K562 (cell line): ENCODE data around the gene RSBN1L. TPM values are rescaled to one million over a fixed set of nuclear protein-coding genes. Genes with fewer than 3 reads are reported as not detected.

Experiments
- ATAC-seq: fragments of 200-7000 bp; cut with Tn5 transposase; 3 replicates; pipeline ENCODE4 v1.9.1; 2020; ENCODE audit warnings: moderate library complexity
- BruUV-seq: library from RNA; stranded (reverse); fragments of 400-500 nt; replicated peaks from 2 replicates; lab custom pipeline; 2021; lab: Mats Ljungman, UMichigan
- CTCF ChIA-PET: fragments of 300-600 bp; formaldehyde crosslinking; extraction: SDS; loops from one replicate; lab custom pipeline; 2021; ENCODE audit warnings: low intra/inter-chr PET ratio; lab: Yijun Ruan, JAX
- POLR2A ChIA-PET: fragments of 300-600, 350-650 bp; sonication (Branson Sonifier 250); formaldehyde crosslinking; extraction: SDS; loops from one replicate; lab custom pipeline; 2021; ENCODE audit warnings: antibody characterized with exemption, inconsistent platforms; lab: Yijun Ruan, JAX
- DNase-seq, 4 experiments: peaks; one replicate each; pipeline versions ENCODE4 v3.0.0 to v3.0.0-alpha.2; 2011 to 2018; ENCODE audit warnings: low spot score in 3 of 4, mixed read lengths in 3 of 4; ENCODE audit errors: extremely low read depth in 1 of 4
- FAIRE-seq: peaks from 2 replicates; lab custom pipeline; 2011; peaks lifted over from hg19 to GRCh38; lab: Jason Lieb, UNC
- H2AFZ ChIP-seq: 2 replicates; pipeline ENCODE4 v1.6.0; 2011; ENCODE audit warnings: low read depth, low read length, control low read depth, inconsistent platforms
- H3K27ac ChIP-seq: fragments of 200-600 bp; 3 replicates; pipeline ENCODE4 v1.8.0; 2011; ENCODE audit warnings: low read depth, mild to moderate bottlenecking, control low read depth, inconsistent platforms, low read length, moderate library complexity, mixed read lengths; ENCODE audit errors: extremely low read depth
- H3K27me3 ChIP-seq, 2 experiments: fragments of 300-600 bp in 1 of 2; 2 replicates in 1 of 2; 3 replicates in 1 of 2; pipeline versions ENCODE4 v1.6.0 to v1.8.0; 2011; ENCODE audit warnings: inconsistent platforms in 2 of 2, low read length in 2 of 2, mild to moderate bottlenecking in 1 of 2, mixed read lengths in 1 of 2, moderate library complexity in 1 of 2; ENCODE audit not compliant: control insufficient read depth in 2 of 2, insufficient read depth in 2 of 2
- H3K36me3 ChIP-seq: fragments of 300-600 bp; 3 replicates; pipeline ENCODE4 v1.8.0; 2011; ENCODE audit warnings: mild to moderate bottlenecking, low read length, inconsistent platforms; ENCODE audit not compliant: control insufficient read depth, insufficient read depth
- H3K4me1 ChIP-seq, 2 experiments: fragments of 200-600 bp in 1 of 2; replicated peaks in 1 of 2; 2 replicates in 1 of 2; 3 replicates in 1 of 2; pipeline versions ENCODE4 v1.5.1 to v1.8.0; 2011; ENCODE audit warnings: inconsistent platforms in 2 of 2, low read length in 2 of 2, mild to moderate bottlenecking in 1 of 2, mixed read lengths in 1 of 2, moderate library complexity in 1 of 2; ENCODE audit not compliant: control insufficient read depth in 2 of 2, insufficient read depth in 2 of 2
- H3K4me2 ChIP-seq: 2 replicates; pipeline ENCODE4 v1.6.1; 2011; ENCODE audit warnings: low read length, control low read depth, inconsistent platforms, mixed read lengths; ENCODE audit not compliant: insufficient read depth
- H3K4me3 ChIP-seq: fragments of 200-600 bp; sonication (generic), shearing (Covaris generic); 2 replicates; pipeline ENCODE4 v1.5.1; 2016; ENCODE audit warnings: control low read depth, inconsistent platforms
- H3K79me2 ChIP-seq: fragments of 200-600 bp; 3 replicates; pipeline ENCODE4 v1.8.0; 2011; ENCODE audit warnings: low read length, inconsistent platforms; ENCODE audit not compliant: control insufficient read depth, insufficient read depth
- H3K9ac ChIP-seq, 2 experiments: 2 replicates each; pipeline versions ENCODE4 v1.6.0 to v1.6.1; 2011; ENCODE audit warnings: low read depth in 2 of 2, low read length in 2 of 2, control low read depth in 1 of 2, inconsistent platforms in 1 of 2, mild to moderate bottlenecking in 1 of 2, mixed read lengths in 1 of 2; ENCODE audit not compliant: insufficient read depth in 1 of 2
- H3K9me1 ChIP-seq: one replicate; pipeline ENCODE4 v1.6.0; 2011; ENCODE audit warnings: inconsistent platforms, mild to moderate bottlenecking, low read length, moderate library complexity; ENCODE audit not compliant: control insufficient read depth, insufficient read depth
- H3K9me3 ChIP-seq: replicated peaks from 2 replicates; pipeline ENCODE4 v1.5.1; 2011; ENCODE audit warnings: low read depth, low read length, inconsistent platforms; ENCODE audit not compliant: control insufficient read depth, insufficient read depth
- H4K20me1 ChIP-seq: replicated peaks from 2 replicates; pipeline ENCODE4 v1.6.1; 2011; ENCODE audit warnings: low read length, inconsistent platforms, mixed read lengths; ENCODE audit not compliant: control insufficient read depth, insufficient read depth
- CBFA2T2 ChIP-seq: fragments of 450-650 bp; conservative IDR thresholded peaks from 2 replicates; pipeline ENCODE4 v1.6.1; 2017; ENCODE audit warnings: mild to moderate bottlenecking
- EHMT2 ChIP-seq: fragments of 450-650 bp; IDR thresholded peaks from 2 replicates; pipeline ENCODE4 v1.6.1; 2018; ENCODE audit warnings: antibody characterized with exemption
- FUS ChIP-seq: fragments of 200-400 bp; formaldehyde crosslinking; optimal IDR thresholded peaks from 2 replicates; pipeline ENCODE3; 2017; ENCODE audit warnings: low read depth, low read length
- L3MBTL2 ChIP-seq: fragments of 450-650 bp; IDR thresholded peaks from 2 replicates; pipeline ENCODE4 v1.6.1; 2016; ENCODE audit warnings: mild to moderate bottlenecking, moderate library complexity
- MECOM ChIP-seq: fragments of 250-450 bp; sonication (Bioruptor Pico); IDR thresholded peaks from 2 replicates; pipeline ENCODE4 v1.8.0; 2022; ENCODE audit warnings: inconsistent platforms
- MIER1 ChIP-seq: fragments of 450-650 bp; IDR thresholded peaks from 2 replicates; pipeline ENCODE4 v1.6.1; 2016; ENCODE audit warnings: antibody characterized with exemption, mild to moderate bottlenecking, low read depth
- NR2F6 ChIP-seq: fragments of 450-650 bp; formaldehyde crosslinking; IDR thresholded peaks from 2 replicates; pipeline ENCODE4 v1.4.0; 2020; ENCODE audit warnings: mild to moderate bottlenecking
- YY1 ChIP-seq, 3 experiments: IDR thresholded peaks; 2 replicates each; pipeline ENCODE4 v1.6.1; 2011; ENCODE audit warnings: low read length in 2 of 3, mild to moderate bottlenecking in 2 of 3, moderate library complexity in 2 of 3, borderline replicate concordance in 1 of 3, control low read depth in 1 of 3, low read depth in 1 of 3; ENCODE audit not compliant: insufficient read depth in 3 of 3, insufficient replicate concordance in 2 of 3, control insufficient read depth in 1 of 3, insufficient read length in 1 of 3; ENCODE audit errors: extremely low read depth in 1 of 3
- ZNF133 ChIP-seq: fragments of 250-450 bp; sonication (Bioruptor Pico); IDR thresholded peaks from 2 replicates; pipeline ENCODE4 v1.4.0; 2020; ENCODE audit warnings: mild to moderate bottlenecking
- ZNF695 ChIP-seq: fragments of 450-650 bp; formaldehyde crosslinking; IDR thresholded peaks from 2 replicates; pipeline ENCODE4 v1.4.0; 2020; ENCODE audit warnings: mild to moderate bottlenecking, moderate library complexity
- WGBS: fragments of 100-300 bp; shearing (Covaris generic); methylation state at CpG from one replicate; pipeline ENCODE4 v1.1.6; 2016; ENCODE audit warnings: low coverage, mixed read lengths; ENCODE audit not compliant: insufficient coverage; ENCODE audit errors: missing lambda C conversion rate; 5-methylcytosine and 5-hydroxymethylcytosine counted together
- in situ Hi-C: fragments of 300-500 bp; cut with MboI; formaldehyde crosslinking; loops from 4 replicates; pipeline ENCODE4 v1.15.0; 2018; ENCODE audit warnings: inconsistent platforms, mixed read lengths
- intact Hi-C: fragments of 100-400 bp; cut with micrococcal nuclease; formaldehyde crosslinking; loops from 2 replicates; pipeline ENCODE4 v1.14.2; 2022
- polyA plus RNA-seq, 8 experiments: library from polyadenylated mRNA; depleted of rRNA in 4 of 8; stranded (reverse) in 5 of 8; unstranded in 3 of 8; fragments of >200 nt; fragmentation: Nextera tagmentation in 2 of 8; fragmentation: Illumina TruSeq in 1 of 8; extraction: Ambion mirVana in 2 of 8; extraction: Trizol in 1 of 8; gene quantifications; 2 replicates each; pipeline versions ENCODE4 v1.2.1 to v1.2.3, GENCODE V29; 2011 to 2014; ENCODE audit warnings: inconsistent platforms in 1 of 8, missing spikeins in 1 of 8
- total RNA-seq, 7 experiments: library from RNA; depleted of rRNA in 6 of 7; stranded (reverse); fragments of >200 nt in 6 of 7; fragmentation: Illumina TruSeq in 2 of 7; extraction: Trizol in 2 of 7; gene quantifications; 2 replicates each; pipeline versions ENCODE4 v1.2.1 to v1.2.3, GENCODE V29; 2011 to 2021; ENCODE audit warnings: low replicate concordance in 1 of 7
- TF ChIP-seq, protein P1 (sequence below), 2 experiments: fragments of 450-650 bp; formaldehyde crosslinking in 1 of 2; IDR thresholded peaks; 2 replicates each; pipeline versions ENCODE4 v1.4.0 to v1.6.1; 2014 to 2020; ENCODE audit warnings: mild to moderate bottlenecking in 2 of 2, borderline replicate concordance in 1 of 2, low read depth in 1 of 2
- TF ChIP-seq, protein P2 (sequence below): fragments of 450-650 bp; IDR thresholded peaks from 2 replicates; pipeline ENCODE4 v1.6.1; 2016; ENCODE audit warnings: mild to moderate bottlenecking

Gene RSBN1L
- total and polyA plus RNA-seq, 9 of the 15 experiments (the other 6 are each of a cell fraction or from before 2014, with no cell fraction given), result 6.2 to 35.2 (median 20.1) TPM

DNA sequence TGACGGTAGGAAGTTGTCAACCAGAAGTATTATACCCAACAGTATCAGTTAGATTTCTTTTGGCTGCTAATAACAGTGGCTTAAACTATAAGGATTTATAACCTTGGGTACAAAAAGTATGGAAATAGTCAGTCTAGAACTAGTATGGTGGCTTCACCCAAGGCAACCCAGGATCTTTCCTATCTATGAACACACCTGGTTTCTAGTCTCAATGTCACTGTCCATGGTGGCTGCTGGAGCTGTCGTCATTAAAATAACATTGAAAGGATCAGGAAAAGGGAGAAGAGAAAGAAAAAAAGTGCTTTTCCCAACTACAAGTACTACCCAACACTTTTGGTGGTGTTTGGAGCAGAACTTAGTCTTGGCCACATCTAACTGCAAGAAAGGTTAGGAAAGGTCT, 130.0 kb downstream of the RSBN1L start:
- DNase-seq (peak; percentile 51 to 58 (median 54)), FAIRE-seq (peak; percentile 44), ATAC-seq (peak; percentile 20; the same call in 1 of the 3 replicates)
- peaks cover 15 to 36% of the 10 kb centered on the region in 2 experiments; a peak in 4 of 5 replicates for H3K4me1 ChIP-seq
- POLR2A ChIA-PET, result interaction anchor here (1.0 to 1.2 kb wide), 3 partner anchors 8 to 11 kb away, joined by 3 to 6 read pairs (median 4); no protein-coding TSS in a partner anchor
- H3K27ac ChIP-seq, result peak overlapping the region; percentile 12; the same call in 1 of the 3 replicates
- peaks cover 4% of the 10 kb centered on the region; the same call in 1 of the 2 replicates for H3K9me3 ChIP-seq
- H3K4me2 ChIP-seq, result no peak overlapping the region
- CTCF ChIA-PET, result no interaction called here
- intact Hi-C loops, result no loop called here
- no peaks in the 10 kb centered on the region for H3K27me3 ChIP-seq
- no peaks in the 10 kb centered on the region for H3K9me1 ChIP-seq
- H3K4me3 ChIP-seq, result no peak overlapping the region
- WGBS, result 19% methylated on average over 2 of the region's 2 CpGs
- H3K79me2 ChIP-seq, result peaks cover 93% of the 10 kb centered on the region
- H4K20me1 ChIP-seq, result peaks cover 7% of the 10 kb centered on the region
- no peak overlapping the region for H2AFZ ChIP-seq
- BruUV-seq, result no TSS peak
- no peak overlapping the region for H3K9ac ChIP-seq
- in situ Hi-C loops, result no loop called here
- H3K36me3 ChIP-seq, result peaks cover 4% of the 10 kb centered on the region; the same call in 2 of the 3 replicates
- TF ChIP-seq EHMT2, result peak; percentile 97
- TF ChIP-seq, protein P1, sequence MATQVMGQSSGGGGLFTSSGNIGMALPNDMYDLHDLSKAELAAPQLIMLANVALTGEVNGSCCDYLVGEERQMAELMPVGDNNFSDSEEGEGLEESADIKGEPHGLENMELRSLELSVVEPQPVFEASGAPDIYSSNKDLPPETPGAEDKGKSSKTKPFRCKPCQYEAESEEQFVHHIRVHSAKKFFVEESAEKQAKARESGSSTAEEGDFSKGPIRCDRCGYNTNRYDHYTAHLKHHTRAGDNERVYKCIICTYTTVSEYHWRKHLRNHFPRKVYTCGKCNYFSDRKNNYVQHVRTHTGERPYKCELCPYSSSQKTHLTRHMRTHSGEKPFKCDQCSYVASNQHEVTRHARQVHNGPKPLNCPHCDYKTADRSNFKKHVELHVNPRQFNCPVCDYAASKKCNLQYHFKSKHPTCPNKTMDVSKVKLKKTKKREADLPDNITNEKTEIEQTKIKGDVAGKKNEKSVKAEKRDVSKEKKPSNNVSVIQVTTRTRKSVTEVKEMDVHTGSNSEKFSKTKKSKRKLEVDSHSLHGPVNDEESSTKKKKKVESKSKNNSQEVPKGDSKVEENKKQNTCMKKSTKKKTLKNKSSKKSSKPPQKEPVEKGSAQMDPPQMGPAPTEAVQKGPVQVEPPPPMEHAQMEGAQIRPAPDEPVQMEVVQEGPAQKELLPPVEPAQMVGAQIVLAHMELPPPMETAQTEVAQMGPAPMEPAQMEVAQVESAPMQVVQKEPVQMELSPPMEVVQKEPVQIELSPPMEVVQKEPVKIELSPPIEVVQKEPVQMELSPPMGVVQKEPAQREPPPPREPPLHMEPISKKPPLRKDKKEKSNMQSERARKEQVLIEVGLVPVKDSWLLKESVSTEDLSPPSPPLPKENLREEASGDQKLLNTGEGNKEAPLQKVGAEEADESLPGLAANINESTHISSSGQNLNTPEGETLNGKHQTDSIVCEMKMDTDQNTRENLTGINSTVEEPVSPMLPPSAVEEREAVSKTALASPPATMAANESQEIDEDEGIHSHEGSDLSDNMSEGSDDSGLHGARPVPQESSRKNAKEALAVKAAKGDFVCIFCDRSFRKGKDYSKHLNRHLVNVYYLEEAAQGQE (IDR thresholded peaks at IDR 0.05; ENCODE audit: borderline replicate concordance), result peak; percentile 98
- TF ChIP-seq, protein P1 (CRISPR knock-in tag; IDR thresholded peaks at IDR 0.05; ENCODE audit: low read depth), result peak; percentile 85
- peak; percentile 90 for TF ChIP-seq MIER1
- TF ChIP-seq CBFA2T2, result no peak
- no peak for TF ChIP-seq FUS
- no peak for TF ChIP-seq ZNF695
- peak in 1 of 3 experiments; percentile 53 for TF ChIP-seq YY1 (IDR thresholded peaks at IDR 0.05; ENCODE audit: borderline replicate concordance in 1 of 3, control insufficient read depth in 1 of 3, extremely low read depth in 1 of 3, insufficient read depth in 3 of 3, insufficient read length in 1 of 3, insufficient replicate concordance in 2 of 3, low read depth in 1 of 3, low read length in 2 of 3)
- TF ChIP-seq ZNF133 (CRISPR knock-in tag), result no peak
- 0 out of 2 replicates have a peak, but pooled peaks have one; percentile 48 for TF ChIP-seq MECOM (CRISPR knock-in tag)
- no peak for TF ChIP-seq L3MBTL2
- TF ChIP-seq NR2F6, result no peak
- TF ChIP-seq, protein P2, sequence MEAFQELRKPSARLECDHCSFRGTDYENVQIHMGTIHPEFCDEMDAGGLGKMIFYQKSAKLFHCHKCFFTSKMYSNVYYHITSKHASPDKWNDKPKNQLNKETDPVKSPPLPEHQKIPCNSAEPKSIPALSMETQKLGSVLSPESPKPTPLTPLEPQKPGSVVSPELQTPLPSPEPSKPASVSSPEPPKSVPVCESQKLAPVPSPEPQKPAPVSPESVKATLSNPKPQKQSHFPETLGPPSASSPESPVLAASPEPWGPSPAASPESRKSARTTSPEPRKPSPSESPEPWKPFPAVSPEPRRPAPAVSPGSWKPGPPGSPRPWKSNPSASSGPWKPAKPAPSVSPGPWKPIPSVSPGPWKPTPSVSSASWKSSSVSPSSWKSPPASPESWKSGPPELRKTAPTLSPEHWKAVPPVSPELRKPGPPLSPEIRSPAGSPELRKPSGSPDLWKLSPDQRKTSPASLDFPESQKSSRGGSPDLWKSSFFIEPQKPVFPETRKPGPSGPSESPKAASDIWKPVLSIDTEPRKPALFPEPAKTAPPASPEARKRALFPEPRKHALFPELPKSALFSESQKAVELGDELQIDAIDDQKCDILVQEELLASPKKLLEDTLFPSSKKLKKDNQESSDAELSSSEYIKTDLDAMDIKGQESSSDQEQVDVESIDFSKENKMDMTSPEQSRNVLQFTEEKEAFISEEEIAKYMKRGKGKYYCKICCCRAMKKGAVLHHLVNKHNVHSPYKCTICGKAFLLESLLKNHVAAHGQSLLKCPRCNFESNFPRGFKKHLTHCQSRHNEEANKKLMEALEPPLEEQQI, result peak; percentile 70; the same call in 1 of the 2 replicates
